Peyer's patch (tissue), 4 donors: ENCODE data around the gene OXA1L. TPM values are rescaled to one million over a fixed set of nuclear protein-coding genes. Genes with fewer than 3 reads are reported as not detected.
"Not testable (repeated sequence)": the region's sequence is repeated elsewhere in the genome, so short reads cannot be mapped to it uniquely, and the experiment has no call there.

Source experiments
- DNase-seq, 3 donors: peaks; one replicate each; pipeline ENCODE4 v3.0.0-alpha.2; 2017 to 2019
- H3K27ac ChIP-seq, 4 donors: fragments of 200-600 bp; sonication (generic); one replicate each; pipeline ENCODE4 v1.5.1; 2016 to 2019
- H3K27me3 ChIP-seq, 2 donors: fragments of 200-600 bp; sonication (generic); one replicate each; pipeline ENCODE4 v1.5.1; 2019
- H3K36me3 ChIP-seq, 3 donors: fragments of 200-600 bp; sonication (generic); one replicate each; pipeline ENCODE4 v1.5.1; 2016 to 2019
- H3K4me1 ChIP-seq, 4 donors: fragments of 200-600 bp; sonication (generic); one replicate each; pipeline ENCODE4 v1.5.1; 2016 to 2019
- H3K4me3 ChIP-seq, 4 donors: fragments of 200-600 bp; sonication (generic); 1 replicate in 3 of 4; 2 replicates in 1 of 4; pipeline ENCODE4 v1.5.1; 2016 to 2019; ENCODE audit warnings: mild to moderate bottlenecking in 1 of 4
- H3K9me3 ChIP-seq, 4 donors: fragments of 200-600 bp; sonication (generic); one replicate each; pipeline ENCODE4 v1.5.1; 2016 to 2019; ENCODE audit warnings: mild to moderate bottlenecking in 1 of 4
- CTCF ChIP-seq, 6 experiments: fragments of 450-650 bp in 4 of 6; fragments of 200-600 bp in 2 of 6; sonication (generic) in 1 of 6; IDR thresholded peaks; one replicate each; pipeline ENCODE4 v1.5.1; 2017 to 2019; ENCODE audit warnings: antibody characterized with exemption in 6 of 6, mild to moderate bottlenecking in 3 of 6, moderate library complexity in 1 of 6
- POLR2A ChIP-seq, 2 donors: fragments of 450-650 bp; IDR thresholded peaks; one replicate each; pipeline ENCODE4 v1.5.1; 2017; ENCODE audit warnings: antibody characterized with exemption in 2 of 2, mild to moderate bottlenecking in 2 of 2, moderate library complexity in 2 of 2
- total RNA-seq, 4 donors: library from RNA; depleted of rRNA; stranded (reverse); fragments of >200 nt; gene quantifications; one replicate each; pipeline ENCODE4 v1.1.0, GENCODE V29; 2016

Gene OXA1L
- total RNA-seq, 4 donors from 2014 or later = 73.6 to 115 (median 90.4) TPM

GRCh38 chr14:22740020-22740419, 26.5 kb upstream of the OXA1L start:
- H3K9me3 ChIP-seq = no peaks in the 10 kb centered on the region
- no peak overlapping the region for H3K27ac ChIP-seq
- DNase-seq = no peak
- H3K27me3 ChIP-seq = no peaks in the 10 kb centered on the region
- TF ChIP-seq POLR2A (IDR thresholded peaks at IDR 0.05) = no peak
- TF ChIP-seq CTCF (IDR thresholded peaks at IDR 0.05) = no peak
- H3K4me1 ChIP-seq = no peaks in the 10 kb centered on the region
- H3K4me3 ChIP-seq = no peak overlapping the region
- no peaks in the 10 kb centered on the region for H3K36me3 ChIP-seq

GRCh38 chr14:22747769-22748168, 18.7 kb upstream of the OXA1L start:
- H3K36me3 ChIP-seq = no peaks in the 10 kb centered on the region
- no peaks in the 10 kb centered on the region for H3K4me1 ChIP-seq
- H3K27ac ChIP-seq = no peak overlapping the region
- no peak for DNase-seq
- TF ChIP-seq POLR2A (IDR thresholded peaks at IDR 0.05) (no peak), CTCF (IDR thresholded peaks at IDR 0.05) (no peak)
- no peaks in the 10 kb centered on the region for H3K9me3 ChIP-seq
- H3K4me3 ChIP-seq = no peak overlapping the region
- no peaks in the 10 kb centered on the region for H3K27me3 ChIP-seq

- TF ChIP-seq POLR2A (IDR thresholded peaks at IDR 0.05) (no peak), CTCF (IDR thresholded peaks at IDR 0.05) (no peak)
- DNase-seq = no peak
- H3K27ac ChIP-seq = peak overlapping the region in 1 of 4 donors; percentile 43
- no peaks in the 10 kb centered on the region for H3K27me3 ChIP-seq
- H3K4me1 ChIP-seq = no peaks in the 10 kb centered on the region
- H3K9me3 ChIP-seq = no peaks in the 10 kb centered on the region
- H3K36me3 ChIP-seq = no peaks in the 10 kb centered on the region
- no peak overlapping the region for H3K4me3 ChIP-seq
Measured at GRCh38 chr14:22748206-22748605, 18.3 kb upstream of the OXA1L start.

GRCh38 chr14:22748631-22749068, 17.8 kb upstream of the OXA1L start:
- peak overlapping the region in 1 of 4 donors; percentile 43 for H3K27ac ChIP-seq
- no peaks in the 10 kb centered on the region for H3K36me3 ChIP-seq

GRCh38 chr14:22752422-22752821, 14.1 kb upstream of the OXA1L start:
- H3K9me3 ChIP-seq = no peaks in the 10 kb centered on the region
- no peak overlapping the region for H3K4me3 ChIP-seq
- no peaks in the 10 kb centered on the region for H3K27me3 ChIP-seq
- H3K4me1 ChIP-seq = no peaks in the 10 kb centered on the region
- no peaks in the 10 kb centered on the region for H3K36me3 ChIP-seq
- no peak overlapping the region for H3K27ac ChIP-seq
- no peak for TF ChIP-seq POLR2A (IDR thresholded peaks at IDR 0.05)
- TF ChIP-seq CTCF (IDR thresholded peaks at IDR 0.05) = no peak
- no peak for DNase-seq

More at GRCh38 chr14:22748631-22749068, 17.8 kb upstream of the OXA1L start:
- H3K27me3 ChIP-seq = no peaks in the 10 kb centered on the region
- H3K9me3 ChIP-seq = no peaks in the 10 kb centered on the region
- H3K4me3 ChIP-seq = no peak overlapping the region
- TF ChIP-seq POLR2A (IDR thresholded peaks at IDR 0.05) = no peak
- peak in 2 of 6 experiments; percentile 5 to 28 for TF ChIP-seq CTCF (IDR thresholded peaks at IDR 0.05)
- no peak for DNase-seq
- H3K4me1 ChIP-seq = no peaks in the 10 kb centered on the region

GRCh38 chr14:22753586-22753985, 12.9 kb upstream of the OXA1L start:
- no peaks in the 10 kb centered on the region for H3K9me3 ChIP-seq
- H3K4me3 ChIP-seq = no peak overlapping the region
- no peaks in the 10 kb centered on the region for H3K36me3 ChIP-seq
- no peak for DNase-seq
- no peaks in the 10 kb centered on the region for H3K27me3 ChIP-seq
- H3K27ac ChIP-seq = no peak overlapping the region
- TF ChIP-seq CTCF (IDR thresholded peaks at IDR 0.05) (no peak), POLR2A (IDR thresholded peaks at IDR 0.05) (no peak)
- no peaks in the 10 kb centered on the region for H3K4me1 ChIP-seq

GRCh38 chr14:22757972-22758650, 8.4 kb upstream of the OXA1L start:
- H3K4me3 ChIP-seq, H3K36me3 ChIP-seq, H3K9me3 ChIP-seq, H3K27me3 ChIP-seq, H3K27ac ChIP-seq, H3K4me1 ChIP-seq, DNase-seq: not testable (repeated sequence)
